Central memory CD4-positive, alpha-beta T cell (primary cell): ENCODE results near the gene HDAC4.

ENCODE experiments used
- DNase-seq: peaks from one replicate; pipeline ENCODE4 v3.0.0; 2022

Gene HDAC4

GRCh38 chr2:239396881-239397681 is 3.7 kb downstream of the HDAC4 start:
- peak; percentile 30 for DNase-seq

DNA sequence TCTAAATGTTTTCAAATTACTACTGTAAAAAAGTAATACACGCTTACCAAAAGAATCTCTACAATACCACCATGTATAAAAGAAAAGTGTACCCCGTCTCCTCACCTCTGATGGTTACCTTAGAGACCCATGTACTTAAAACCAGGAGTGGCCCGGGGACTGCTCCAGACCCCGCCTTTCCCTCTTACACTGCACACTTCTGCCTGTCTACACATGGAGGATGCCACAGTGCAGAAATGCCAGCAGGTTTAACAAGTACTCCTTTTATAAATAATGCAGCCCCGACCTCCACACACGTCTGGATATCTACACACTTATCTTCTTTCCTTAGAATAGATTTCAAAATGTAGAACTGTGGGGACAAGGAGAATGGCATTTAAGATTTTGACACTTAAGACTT is 5.3 kb downstream of the HDAC4 start:
- DNase-seq: no peak

DNA sequence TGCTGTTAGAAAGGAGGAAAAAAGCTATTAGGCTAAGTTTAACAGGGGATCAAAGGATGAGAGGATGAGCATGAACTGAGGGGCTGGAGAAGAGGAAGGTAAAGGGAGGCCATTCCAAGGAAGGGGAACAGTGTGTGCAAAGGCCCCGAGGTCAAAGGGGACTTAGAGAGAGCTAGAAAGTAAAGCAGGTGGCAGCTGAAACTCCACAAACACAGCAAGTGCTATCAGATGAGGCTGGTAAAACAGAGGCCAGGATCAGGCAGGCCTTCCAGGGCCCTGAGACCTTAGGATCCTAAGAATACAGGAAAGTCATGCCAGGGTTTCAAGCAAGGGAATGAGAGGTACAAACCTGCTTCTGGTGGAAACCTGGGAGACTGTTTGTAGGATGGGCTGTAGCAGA is 5.8 kb downstream of the HDAC4 start:
- no peak for DNase-seq

GRCh38 chr2:239394346-239394945 is 6.4 kb downstream of the HDAC4 start:
- DNase-seq: no peak

DNA sequence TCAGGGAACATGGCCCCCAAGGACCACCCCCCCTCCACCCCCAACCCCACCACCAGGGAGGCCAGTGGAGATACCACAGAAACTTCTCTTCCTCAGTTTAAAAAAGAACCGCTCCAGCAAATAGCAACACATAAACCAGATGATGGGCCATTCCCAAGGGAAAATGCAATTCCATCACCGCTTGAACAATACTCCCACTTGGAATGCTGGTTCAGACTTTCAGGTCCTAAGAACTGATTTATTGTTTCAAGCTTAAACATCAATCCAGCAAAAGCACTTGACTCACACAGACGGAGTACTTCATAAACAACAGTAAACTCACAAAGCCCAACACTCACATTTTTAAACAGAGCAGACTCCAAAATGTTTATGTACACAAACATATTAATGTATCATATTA is 6.9 kb downstream of the HDAC4 start:
- no peak for DNase-seq

- no peak for DNase-seq
These were observed 7.4 kb downstream of the HDAC4 start for GRCh38 chr2:239393388-239393940.

- no peak for DNase-seq
These were observed 8.0 kb downstream of the HDAC4 start for GRCh38 chr2:239392688-239393387.

- no peak for DNase-seq
These were observed 8.8 kb downstream of the HDAC4 start for GRCh38 chr2:239392072-239392357.

DNA sequence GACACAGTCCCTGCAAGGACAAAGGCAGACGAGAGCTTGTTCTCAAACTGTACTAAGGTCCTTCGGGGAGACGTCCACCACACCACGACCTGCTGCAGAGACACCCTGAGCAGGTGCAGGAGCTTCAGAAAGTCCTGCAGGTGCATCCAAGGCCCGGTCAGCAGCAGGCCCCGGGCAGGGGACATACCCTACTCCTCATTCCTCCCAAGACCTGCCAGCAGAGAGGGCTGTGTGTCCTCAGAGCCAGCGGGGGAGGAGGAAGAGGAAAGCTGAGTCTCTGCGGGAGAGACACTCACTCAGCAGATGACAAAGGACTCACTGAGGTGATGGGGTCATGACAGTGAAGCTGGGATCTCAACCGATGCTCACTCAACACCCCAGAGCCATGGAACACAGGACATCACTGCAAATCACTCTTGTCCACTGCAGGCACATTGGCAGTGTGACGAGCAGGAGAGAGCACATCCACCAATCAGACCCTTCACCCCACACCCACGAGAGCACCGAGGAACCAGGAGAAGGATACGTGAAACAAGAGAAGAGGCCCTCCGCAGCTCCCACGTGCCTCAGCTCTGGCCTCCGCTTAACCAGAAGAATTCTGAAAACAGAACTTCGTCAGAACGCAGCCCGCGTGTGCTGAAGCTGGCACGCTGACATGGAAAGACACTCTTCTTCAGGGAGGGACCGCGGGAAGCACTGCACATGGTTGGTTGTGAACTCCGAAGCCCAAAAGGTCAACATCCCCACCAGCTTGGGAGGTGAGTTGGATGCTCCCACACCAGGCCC is 9.3 kb downstream of the HDAC4 start:
- no peak for DNase-seq

- DNase-seq: no peak
These were observed 10.1 kb downstream of the HDAC4 start for GRCh38 chr2:239390546-239391285.

DNA sequence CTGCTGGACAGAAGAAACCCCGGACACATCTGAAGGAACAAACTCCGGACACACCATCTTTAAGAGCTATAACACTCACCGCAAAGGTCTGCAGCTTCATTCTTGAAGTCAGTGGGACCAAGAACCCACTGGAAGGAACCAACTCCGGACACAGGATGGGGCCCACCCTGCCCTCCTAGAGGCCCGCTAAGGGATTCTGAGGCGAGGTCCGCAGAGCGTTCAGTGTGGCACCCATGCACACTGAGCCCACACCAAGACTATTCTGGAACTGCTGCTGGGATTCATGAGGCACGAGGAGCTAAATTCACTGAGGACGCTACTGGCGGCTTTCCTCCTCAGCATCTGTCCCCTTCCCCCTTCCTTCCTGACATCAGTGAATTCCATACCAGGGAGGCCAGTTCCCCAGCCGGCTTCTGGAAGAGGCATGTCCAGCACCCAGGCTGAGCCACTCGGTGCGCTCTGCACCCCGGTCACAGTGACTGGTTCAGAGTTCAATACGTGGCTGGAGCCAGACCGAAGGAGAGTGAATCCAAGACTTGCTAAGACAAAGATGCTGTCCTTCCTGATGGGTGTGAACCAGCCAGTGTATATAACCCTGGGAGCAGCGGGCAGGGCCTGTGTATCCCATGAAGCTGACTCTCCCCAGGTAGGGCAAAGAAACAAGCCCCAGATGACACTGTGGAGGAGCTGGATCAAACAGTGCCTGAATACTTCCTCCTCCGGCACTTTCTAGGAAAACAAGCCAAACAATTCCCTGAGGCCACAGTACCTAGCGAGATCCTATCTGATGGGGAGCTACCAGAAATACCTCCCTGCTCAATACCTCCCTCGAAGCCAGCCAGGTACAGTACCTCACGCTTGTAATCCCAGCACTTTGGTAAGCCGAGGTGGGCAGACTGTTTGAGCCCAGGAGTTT is 11.1 kb downstream of the HDAC4 start:
- DNase-seq: no peak

DNA sequence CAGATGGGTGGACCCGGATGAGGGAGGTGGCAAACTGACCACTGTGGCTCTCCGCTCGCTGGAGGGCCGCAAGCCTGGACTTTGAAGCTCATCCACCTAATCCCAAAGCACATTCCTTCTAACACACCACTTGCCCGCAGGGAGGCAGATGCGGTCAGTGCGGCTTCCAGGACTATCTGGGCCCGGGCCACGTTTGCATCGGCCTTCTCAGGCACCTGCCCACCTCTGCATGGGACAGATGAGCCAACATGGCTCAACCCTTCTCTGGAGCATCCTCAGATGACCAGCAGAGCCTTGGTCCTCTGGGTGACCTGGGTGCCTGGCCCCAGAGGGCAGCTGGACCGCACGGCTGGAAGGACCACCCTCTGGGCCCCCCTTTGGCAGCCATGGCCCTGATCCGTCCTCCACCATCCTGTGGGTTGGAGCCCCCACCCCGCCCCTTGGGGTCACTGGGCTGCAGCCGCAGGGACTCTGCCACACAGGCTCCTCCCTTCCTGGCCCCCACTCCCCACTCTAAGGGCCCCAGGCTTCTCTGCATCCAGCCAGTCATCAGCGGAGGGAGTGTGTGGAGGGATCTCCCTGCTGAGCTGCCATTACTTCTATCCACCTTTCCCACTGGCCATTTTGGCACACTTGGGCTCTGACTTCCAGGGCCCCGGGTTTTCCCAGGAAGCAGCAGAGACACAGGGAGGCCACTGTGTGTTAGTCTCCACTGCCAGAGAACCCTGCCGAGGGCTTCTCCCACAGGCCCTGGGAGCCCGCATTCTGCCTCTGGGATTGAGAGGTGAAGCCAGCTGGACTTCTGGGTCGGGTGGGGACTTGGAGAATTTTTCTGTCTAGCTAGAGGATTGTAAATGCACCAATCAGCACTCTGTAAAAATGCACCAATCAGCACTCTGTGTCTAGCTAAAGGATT is 12.3 kb downstream of the HDAC4 start:
- DNase-seq: no peak

DNA sequence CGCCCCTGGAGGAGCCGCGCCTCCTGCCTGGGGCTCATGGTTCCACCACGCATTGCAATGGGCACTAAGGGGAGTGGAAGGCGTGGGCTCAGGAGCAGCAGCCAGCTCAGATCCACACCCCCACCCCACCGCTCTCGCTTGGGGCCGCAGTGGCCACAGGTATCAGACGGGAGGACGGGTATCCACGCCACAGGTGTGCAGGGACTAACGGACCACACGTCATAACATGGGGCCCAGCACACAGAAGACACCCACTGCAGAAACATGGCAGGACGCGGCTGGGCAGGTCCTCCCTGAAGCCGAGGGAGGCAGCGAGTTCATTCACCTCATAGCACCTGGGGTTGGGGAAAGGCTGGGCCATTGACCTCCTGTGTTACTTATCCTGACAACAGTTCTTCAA is 13.0 kb downstream of the HDAC4 start:
- DNase-seq: no peak

DNA sequence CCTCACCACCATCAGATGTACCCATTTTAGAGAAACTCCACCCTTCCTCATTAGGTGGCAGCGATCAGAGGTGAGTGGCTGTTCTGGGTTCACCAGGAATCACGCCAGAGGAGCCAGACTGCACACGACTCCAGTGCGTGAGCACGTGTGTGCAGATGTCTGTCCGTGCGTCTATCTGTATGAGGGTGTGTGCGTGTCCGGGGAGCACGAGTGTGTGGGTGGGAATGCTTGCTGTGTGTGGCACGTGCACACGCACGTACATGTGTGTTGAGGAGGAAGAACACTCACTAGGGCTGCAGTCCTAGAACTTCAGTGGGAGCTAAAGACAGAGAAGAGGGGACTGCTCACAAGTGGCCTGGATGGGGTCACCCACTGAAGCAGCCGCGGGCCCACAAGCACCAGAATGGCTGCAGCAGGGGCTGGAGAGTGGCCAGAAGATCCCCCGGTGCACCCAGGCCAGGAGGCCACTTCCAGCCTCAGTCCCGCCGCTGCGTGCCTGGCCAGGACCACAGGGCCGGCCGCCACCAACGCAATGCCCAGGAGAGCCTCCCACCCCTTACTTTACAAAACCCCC is 13.9 kb downstream of the HDAC4 start:
- no peak for DNase-seq

DNA sequence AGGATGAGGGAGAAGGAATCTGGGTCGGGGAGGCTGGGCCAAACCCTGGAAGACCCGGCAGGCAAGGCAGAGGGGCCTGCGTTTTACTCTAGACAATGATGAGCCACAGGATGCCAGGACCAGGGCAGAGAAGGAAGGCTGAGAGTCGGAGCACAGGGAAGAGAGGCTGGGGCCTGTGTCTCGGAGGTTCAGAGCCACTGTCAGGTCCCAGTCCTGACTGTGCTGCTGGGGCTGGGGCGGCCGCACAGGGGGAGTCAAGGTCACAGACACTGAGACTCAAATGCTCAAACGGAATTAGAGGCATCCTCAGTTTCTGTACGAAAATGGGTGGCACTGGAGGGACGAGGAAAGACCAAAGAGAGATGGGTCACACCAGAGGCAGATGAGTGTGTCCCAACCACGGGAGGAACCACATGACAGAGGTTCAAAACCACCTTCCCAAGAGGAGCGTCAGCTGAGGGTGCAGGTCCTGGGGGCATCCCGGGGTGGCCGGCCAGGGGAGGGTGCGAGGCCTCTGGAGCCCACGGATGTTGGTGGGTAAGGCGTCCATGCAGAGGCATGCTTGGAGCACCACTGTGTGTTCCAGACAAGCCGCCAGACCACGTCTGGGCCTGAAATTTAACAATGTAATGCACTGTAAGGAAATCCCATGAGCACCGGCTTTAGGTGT is 14.7 kb downstream of the HDAC4 start:
- no peak for DNase-seq

DNA sequence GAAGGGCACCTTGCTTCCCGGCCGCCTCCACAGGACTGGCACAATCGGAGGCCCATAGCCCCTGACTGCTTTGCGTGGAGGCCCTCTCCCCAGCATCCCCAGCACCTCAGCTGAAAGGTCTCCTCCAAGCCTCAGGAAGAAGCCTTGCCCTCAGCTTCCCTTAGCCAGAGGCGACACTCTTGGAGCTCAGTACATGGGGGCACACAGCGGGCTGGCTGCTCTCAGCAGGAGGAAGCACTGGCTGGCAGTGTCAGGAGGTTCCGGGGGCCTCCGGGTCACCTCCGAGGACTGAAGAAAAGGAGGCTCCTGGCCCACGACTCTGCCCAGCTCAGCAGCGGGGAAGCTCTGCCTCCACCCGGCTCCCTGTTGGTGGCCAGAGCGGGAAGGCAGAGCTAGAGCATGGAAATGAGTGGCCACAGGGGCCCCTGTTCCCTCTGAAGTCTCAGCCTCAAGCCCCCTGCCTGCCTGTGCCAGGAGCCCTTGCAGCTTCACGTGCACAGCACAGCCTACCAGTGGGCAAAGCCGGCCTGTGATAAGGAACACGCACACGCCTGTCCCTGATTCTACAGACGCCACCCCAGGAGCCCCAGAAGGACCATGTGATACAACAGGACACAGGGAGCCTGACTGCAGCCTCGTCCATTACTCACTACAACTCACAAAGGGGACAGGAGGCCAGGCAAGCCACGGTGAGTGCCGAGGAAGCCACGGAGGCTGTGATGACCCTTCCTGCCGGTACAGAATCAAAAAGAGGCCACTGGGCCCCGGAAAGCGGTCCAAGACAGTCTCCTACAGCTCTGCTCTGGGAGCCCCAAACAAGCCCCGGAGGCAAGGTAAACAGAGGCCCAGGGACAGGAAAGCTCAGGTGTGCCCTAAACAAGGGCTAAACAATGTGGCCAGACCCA is 15.5 kb downstream of the HDAC4 start:
- no peak for DNase-seq

GRCh38 chr2:239383759-239384156 is 17.1 kb downstream of the HDAC4 start:
- DNase-seq: no peak
